Measurements from ENCODE around the gene SETD5. TPM values are rescaled to one million over a fixed set of nuclear protein-coding genes. Genes with fewer than 3 reads are reported as not detected.

The SETD5 gene
- total RNA-seq, 1 donor: 140 TPM

- peak; percentile 94 for TF ChIP-seq CTCF (IDR thresholded peaks at IDR 0.05; ENCODE audit: insufficient read depth, low read depth, low read length)
- peak; percentile 69 for DNase-seq (ENCODE audit: low read depth)
- H3K4me3 ChIP-seq (ENCODE audit: low read depth, low read length): no peak overlapping the region
Measured at GRCh38 chr3:9503283-9503682, 105.9 kb downstream of the SETD5 start.

GRCh38 chr3:9507586-9508578, 110.5 kb downstream of the SETD5 start:
- TF ChIP-seq CTCF (IDR thresholded peaks at IDR 0.05; ENCODE audit: insufficient read depth, low read depth, low read length): no peak
- no peak for DNase-seq (ENCODE audit: low read depth)
- H3K4me3 ChIP-seq (ENCODE audit: low read depth, low read length): no peak overlapping the region

- DNase-seq (ENCODE audit: low read depth): no peak
- TF ChIP-seq CTCF (IDR thresholded peaks at IDR 0.05; ENCODE audit: insufficient read depth, low read depth, low read length): no peak
- H3K4me3 ChIP-seq (ENCODE audit: low read depth, low read length): no peak overlapping the region
Measured at GRCh38 chr3:9508781-9509180, 111.4 kb downstream of the SETD5 start.

GRCh38 chr3:9512456-9513045, 115.1 kb downstream of the SETD5 start:
- no peak overlapping the region for H3K4me3 ChIP-seq (ENCODE audit: low read depth, low read length)
- no peak for DNase-seq (ENCODE audit: low read depth)
- no peak for TF ChIP-seq CTCF (IDR thresholded peaks at IDR 0.05; ENCODE audit: insufficient read depth, low read depth, low read length)

- DNase-seq (ENCODE audit: low read depth): no peak
- H3K4me3 ChIP-seq (ENCODE audit: low read depth, low read length): no peak overlapping the region
- no peak for TF ChIP-seq CTCF (IDR thresholded peaks at IDR 0.05; ENCODE audit: insufficient read depth, low read depth, low read length)
Measured at GRCh38 chr3:9514306-9514705, 116.9 kb downstream of the SETD5 start.

GRCh38 chr3:9514956-9515355, 117.5 kb downstream of the SETD5 start:
- no peak overlapping the region for H3K4me3 ChIP-seq (ENCODE audit: low read depth, low read length)
- no peak for TF ChIP-seq CTCF (IDR thresholded peaks at IDR 0.05; ENCODE audit: insufficient read depth, low read depth, low read length)
- no peak for DNase-seq (ENCODE audit: low read depth)
